HEK293 (cell line): ENCODE data around the gene SLC5A9.

Source experiments
- CTCF ChIA-PET: fragments of 350-600 bp; formaldehyde crosslinking; extraction: SDS; loops from one replicate; lab custom pipeline; 2021; ENCODE audit warnings: antibody characterized with exemption; lab: Yijun Ruan, JAX
- POLR2A ChIA-PET: fragments of 300-600 bp; formaldehyde crosslinking; extraction: SDS; loops from one replicate; lab custom pipeline; 2020; ENCODE audit warnings: antibody characterized with exemption, inconsistent platforms; lab: Yijun Ruan, JAX
- H3K27ac ChIP-seq: fragments of 200-500 bp; sonication (Bioruptor generic); 2 replicates; pipeline ENCODE4 v1.5.1; 2014; ENCODE audit warnings: low read depth, low read length, control low read depth, inconsistent platforms; ENCODE audit errors: extremely low read depth
- H3K36me3 ChIP-seq, 2 experiments: fragments of 200-500 bp in 1 of 2; sonication (Bioruptor generic) in 1 of 2; 1 replicate in 1 of 2; 2 replicates in 1 of 2; pipeline ENCODE4 v1.5.1; 2014 to 2017; ENCODE audit warnings: inconsistent platforms in 2 of 2, low read length in 2 of 2; ENCODE audit not compliant: control insufficient read depth in 2 of 2, insufficient read depth in 1 of 2
- H3K4me1 ChIP-seq: fragments of 200-500 bp; sonication (Bioruptor generic); 2 replicates; pipeline ENCODE4 v1.5.1; 2014; ENCODE audit warnings: mild to moderate bottlenecking, low read length, inconsistent platforms; ENCODE audit not compliant: control insufficient read depth, insufficient read depth
- H3K4me3 ChIP-seq: 2 replicates; pipeline ENCODE4 v1.5.1; 2011; ENCODE audit warnings: low read depth, mild to moderate bottlenecking, control low read depth, low read length, moderate library complexity
- H3K9me3 ChIP-seq: fragments of 200-500 bp; sonication (Bioruptor generic); 2 replicates; pipeline ENCODE4 v1.5.1; 2014; ENCODE audit warnings: low read depth, low read length, inconsistent platforms; ENCODE audit not compliant: control insufficient read depth, insufficient read depth
- HOXA7 ChIP-seq: sonication (generic); formaldehyde crosslinking; IDR thresholded peaks from 2 replicates; pipeline ENCODE4 v1.8.1; 2022; ENCODE audit warnings: missing genetic modification reagents, borderline replicate concordance
- OVOL3 ChIP-seq: fragments of 450-650 bp; formaldehyde crosslinking; IDR thresholded peaks from 2 replicates; pipeline ENCODE4 v1.5.1; 2016; ENCODE audit warnings: missing biosample characterization, missing genetic modification characterization
- WT1 ChIP-seq: fragments of 450-650 bp; formaldehyde crosslinking; IDR thresholded peaks from 2 replicates; pipeline ENCODE4 v1.5.1; 2016; ENCODE audit warnings: missing biosample characterization, missing genetic modification characterization
- ZBTB20 ChIP-seq: fragments of 450-650 bp; formaldehyde crosslinking; IDR thresholded peaks from 2 replicates; pipeline ENCODE4 v1.5.1; 2016; ENCODE audit warnings: missing biosample characterization, missing genetic modification characterization
- ZNF148 ChIP-seq: fragments of 450-650 bp; formaldehyde crosslinking; IDR thresholded peaks from 2 replicates; pipeline ENCODE4 v1.5.0; 2017; ENCODE audit warnings: missing biosample characterization, missing genetic modification characterization, borderline replicate concordance
- ZNF211 ChIP-seq: fragments of 450-650 bp; formaldehyde crosslinking; IDR thresholded peaks from 2 replicates; pipeline ENCODE4 v1.5.1; 2016; ENCODE audit warnings: low read depth, missing biosample characterization, missing genetic modification characterization
- ZNF280D ChIP-seq: fragments of 450-650 bp; formaldehyde crosslinking; IDR thresholded peaks from 2 replicates; pipeline ENCODE4 v1.5.1; 2016; ENCODE audit warnings: missing biosample characterization, missing genetic modification characterization
- ZNF292 ChIP-seq: fragments of 450-650 bp; formaldehyde crosslinking; IDR thresholded peaks from 2 replicates; pipeline ENCODE4 v1.5.1; 2016; ENCODE audit warnings: low read depth, missing biosample characterization, missing genetic modification characterization, borderline replicate concordance
- ZNF362 ChIP-seq: fragments of 450-650 bp; formaldehyde crosslinking; IDR thresholded peaks from 2 replicates; pipeline ENCODE4 v1.5.1; 2016; ENCODE audit warnings: missing biosample characterization, missing genetic modification characterization
- ZNF366 ChIP-seq: fragments of 450-650 bp; formaldehyde crosslinking; conservative IDR thresholded peaks from 2 replicates; pipeline ENCODE4 v1.5.1; 2016; ENCODE audit warnings: missing biosample characterization, missing genetic modification characterization
- ZNF549 ChIP-seq: fragments of 450-650 bp; IDR thresholded peaks from 2 replicates; pipeline ENCODE4 v1.5.1; 2018; ENCODE audit warnings: missing biosample characterization, missing genetic modification characterization, mild to moderate bottlenecking, inconsistent platforms, moderate library complexity
- ZNF624 ChIP-seq: fragments of 450-650 bp; formaldehyde crosslinking; IDR thresholded peaks from 2 replicates; pipeline ENCODE4 v1.5.1; 2017; ENCODE audit warnings: missing biosample characterization, missing genetic modification characterization
- ZNF843 ChIP-seq: fragments of 450-650 bp; formaldehyde crosslinking; IDR thresholded peaks from 2 replicates; pipeline ENCODE4 v1.5.1; 2016; ENCODE audit warnings: missing biosample characterization, missing genetic modification characterization
- ZSCAN30 ChIP-seq: fragments of 450-650 bp; IDR thresholded peaks from 2 replicates; pipeline ENCODE4 v1.5.1; 2018; ENCODE audit warnings: missing biosample characterization, mild to moderate bottlenecking, missing genetic modification characterization, moderate library complexity
- TF ChIP-seq, protein P1 (sequence below): fragments of 450-650 bp; formaldehyde crosslinking; IDR thresholded peaks from 2 replicates; pipeline ENCODE4 v1.5.1; 2017; ENCODE audit warnings: missing biosample characterization, missing genetic modification characterization
- TF ChIP-seq, protein P2 (sequence below): fragments of 450-650 bp; formaldehyde crosslinking; IDR thresholded peaks from 2 replicates; pipeline ENCODE4 v1.5.1; 2016; ENCODE audit warnings: missing biosample characterization, missing genetic modification characterization
- TF ChIP-seq, protein P3 (sequence below): fragments of 450-650 bp; formaldehyde crosslinking; IDR thresholded peaks from 2 replicates; pipeline ENCODE4 v1.5.1; 2016; ENCODE audit warnings: missing biosample characterization, missing genetic modification characterization
- TF ChIP-seq, protein P4 (sequence below): fragments of 450-650 bp; formaldehyde crosslinking; IDR thresholded peaks from 2 replicates; pipeline ENCODE4 v1.5.1; 2017; ENCODE audit warnings: missing biosample characterization, missing genetic modification characterization

SLC5A9 gene

GRCh38 chr1:48230236-48230635 lies 7.7 kb downstream of the SLC5A9 start (continued):
- TF ChIP-seq, protein P1, sequence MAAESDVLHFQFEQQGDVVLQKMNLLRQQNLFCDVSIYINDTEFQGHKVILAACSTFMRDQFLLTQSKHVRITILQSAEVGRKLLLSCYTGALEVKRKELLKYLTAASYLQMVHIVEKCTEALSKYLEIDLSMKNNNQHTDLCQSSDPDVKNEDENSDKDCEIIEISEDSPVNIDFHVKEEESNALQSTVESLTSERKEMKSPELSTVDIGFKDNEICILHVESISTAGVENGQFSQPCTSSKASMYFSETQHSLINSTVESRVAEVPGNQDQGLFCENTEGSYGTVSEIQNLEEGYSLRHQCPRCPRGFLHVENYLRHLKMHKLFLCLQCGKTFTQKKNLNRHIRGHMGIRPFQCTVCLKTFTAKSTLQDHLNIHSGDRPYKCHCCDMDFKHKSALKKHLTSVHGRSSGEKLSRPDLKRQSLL, result no peak
- TF ChIP-seq, protein P2, sequence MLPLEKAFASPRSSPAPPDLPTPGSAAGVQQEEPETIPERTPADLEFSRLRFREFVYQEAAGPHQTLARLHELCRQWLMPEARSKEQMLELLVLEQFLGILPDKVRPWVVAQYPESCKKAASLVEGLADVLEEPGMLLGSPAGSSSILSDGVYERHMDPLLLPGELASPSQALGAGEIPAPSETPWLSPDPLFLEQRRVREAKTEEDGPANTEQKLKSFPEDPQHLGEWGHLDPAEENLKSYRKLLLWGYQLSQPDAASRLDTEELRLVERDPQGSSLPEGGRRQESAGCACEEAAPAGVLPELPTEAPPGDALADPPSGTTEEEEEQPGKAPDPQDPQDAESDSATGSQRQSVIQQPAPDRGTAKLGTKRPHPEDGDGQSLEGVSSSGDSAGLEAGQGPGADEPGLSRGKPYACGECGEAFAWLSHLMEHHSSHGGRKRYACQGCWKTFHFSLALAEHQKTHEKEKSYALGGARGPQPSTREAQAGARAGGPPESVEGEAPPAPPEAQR (tag by site-specific recombination), result no peak
- TF ChIP-seq ZNF211 (tag by site-specific recombination) (no peak), ZNF362 (tag by site-specific recombination) (no peak), OVOL3 (no peak), ZSCAN30 (no peak)

- CTCF ChIA-PET, result interaction anchor here (0.6 kb wide), 1 partner anchor 43 kb away, joined by 4 read pairs; no protein-coding TSS in a partner anchor
- no peak overlapping the region for H3K4me3 ChIP-seq
- POLR2A ChIA-PET, result no interaction called here
- H3K9me3 ChIP-seq, result no peaks in the 10 kb centered on the region
- TF ChIP-seq ZNF366 (tag by site-specific recombination), result peak; percentile 68
- TF ChIP-seq, protein P3, sequence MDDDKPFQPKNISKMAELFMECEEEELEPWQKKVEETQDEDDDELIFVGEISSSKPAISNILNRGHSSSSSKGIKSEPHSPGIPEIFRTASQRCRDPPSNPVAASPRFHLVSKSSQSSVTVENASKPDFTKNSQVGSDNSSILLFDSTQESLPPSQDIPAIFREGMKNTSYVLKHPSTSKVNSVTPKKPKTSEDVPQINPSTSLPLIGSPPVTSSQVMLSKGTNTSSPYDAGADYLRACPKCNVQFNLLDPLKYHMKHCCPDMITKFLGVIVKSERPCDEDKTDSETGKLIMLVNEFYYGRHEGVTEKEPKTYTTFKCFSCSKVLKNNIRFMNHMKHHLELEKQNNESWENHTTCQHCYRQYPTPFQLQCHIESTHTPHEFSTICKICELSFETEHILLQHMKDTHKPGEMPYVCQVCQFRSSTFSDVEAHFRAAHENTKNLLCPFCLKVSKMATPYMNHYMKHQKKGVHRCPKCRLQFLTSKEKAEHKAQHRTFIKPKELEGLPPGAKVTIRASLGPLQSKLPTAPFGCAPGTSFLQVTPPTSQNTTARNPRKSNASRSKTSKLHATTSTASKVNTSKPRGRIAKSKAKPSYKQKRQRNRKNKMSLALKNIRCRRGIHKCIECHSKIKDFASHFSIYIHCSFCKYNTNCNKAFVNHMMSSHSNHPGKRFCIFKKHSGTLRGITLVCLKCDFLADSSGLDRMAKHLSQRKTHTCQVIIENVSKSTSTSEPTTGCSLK (tag by site-specific recombination), result no peak
- TF ChIP-seq, all 188 proteins: peak for 1
- no peak overlapping the region for H3K27ac ChIP-seq
- no peaks in the 10 kb centered on the region for H3K4me1 ChIP-seq
- H3K36me3 ChIP-seq, result no peaks in the 10 kb centered on the region
Observed at GRCh38 chr1:48232722-48233121, 10.2 kb downstream of the SLC5A9 start.

GRCh38 chr1:48233666-48234485 lies 11.4 kb downstream of the SLC5A9 start:
- ChIA-PET POLR2A (no interaction called here), CTCF (interaction anchor here (0.6 kb wide), 1 partner anchor 9 kb away, joined by 3 read pairs; no protein-coding TSS in a partner anchor)
- H3K27ac ChIP-seq, result no peak overlapping the region
- no peaks in the 10 kb centered on the region for H3K4me1 ChIP-seq
- no peaks in the 10 kb centered on the region for H3K36me3 ChIP-seq
- no peaks in the 10 kb centered on the region for H3K9me3 ChIP-seq
- H3K4me3 ChIP-seq, result no peak overlapping the region
- TF ChIP-seq ZNF549 (tag by site-specific recombination) (no peak), ZNF292 (no peak), ZNF624 (tag by site-specific recombination) (no peak), ZNF280D (tag by site-specific recombination) (no peak), WT1 (tag by site-specific recombination) (no peak), ZBTB20 (no peak), ZNF843 (tag by site-specific recombination) (no peak), ZNF148 (tag by site-specific recombination) (no peak), HOXA7 (CRISPR knock-in tag) (no peak)
- TF ChIP-seq, protein P4, sequence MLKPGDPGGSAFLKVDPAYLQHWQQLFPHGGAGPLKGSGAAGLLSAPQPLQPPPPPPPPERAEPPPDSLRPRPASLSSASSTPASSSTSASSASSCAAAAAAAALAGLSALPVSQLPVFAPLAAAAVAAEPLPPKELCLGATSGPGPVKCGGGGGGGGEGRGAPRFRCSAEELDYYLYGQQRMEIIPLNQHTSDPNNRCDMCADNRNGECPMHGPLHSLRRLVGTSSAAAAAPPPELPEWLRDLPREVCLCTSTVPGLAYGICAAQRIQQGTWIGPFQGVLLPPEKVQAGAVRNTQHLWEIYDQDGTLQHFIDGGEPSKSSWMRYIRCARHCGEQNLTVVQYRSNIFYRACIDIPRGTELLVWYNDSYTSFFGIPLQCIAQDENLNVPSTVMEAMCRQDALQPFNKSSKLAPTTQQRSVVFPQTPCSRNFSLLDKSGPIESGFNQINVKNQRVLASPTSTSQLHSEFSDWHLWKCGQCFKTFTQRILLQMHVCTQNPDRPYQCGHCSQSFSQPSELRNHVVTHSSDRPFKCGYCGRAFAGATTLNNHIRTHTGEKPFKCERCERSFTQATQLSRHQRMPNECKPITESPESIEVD, result no peak
